Esophagus (tissue), 2 donors: ENCODE data around the gene KLK13. TPM values are rescaled to one million over a fixed set of nuclear protein-coding genes. Genes with fewer than 3 reads are reported as not detected.

Experiments used
- H3K27ac ChIP-seq, 2 donors: one replicate each; pipeline ENCODE4 v1.5.1; 2013; ENCODE audit warnings: low read depth in 2 of 2, mild to moderate bottlenecking in 2 of 2, inconsistent platforms in 1 of 2, low read length in 1 of 2, moderate library complexity in 1 of 2
- H3K27me3 ChIP-seq, 2 donors: one replicate each; pipeline ENCODE4 v1.6.1; 2013; ENCODE audit warnings: low read length in 2 of 2, control low read depth in 1 of 2, mild to moderate bottlenecking in 1 of 2; ENCODE audit not compliant: insufficient read depth in 2 of 2, control insufficient read depth in 1 of 2
- H3K36me3 ChIP-seq, 2 donors: one replicate each; pipeline ENCODE4 v1.6.1; 2013; ENCODE audit warnings: low read length in 1 of 2; ENCODE audit not compliant: control insufficient read depth in 2 of 2, insufficient read depth in 2 of 2
- H3K4me1 ChIP-seq, 2 donors: one replicate each; pipeline ENCODE4 v1.6.1; 2013; ENCODE audit warnings: low read length in 1 of 2; ENCODE audit not compliant: control insufficient read depth in 2 of 2, insufficient read depth in 2 of 2
- H3K4me3 ChIP-seq, 2 donors: one replicate each; pipeline ENCODE4 v1.5.1; 2013; ENCODE audit warnings: low read length in 2 of 2, mild to moderate bottlenecking in 2 of 2, low read depth in 1 of 2, moderate library complexity in 1 of 2
- H3K9me3 ChIP-seq, 2 donors: one replicate each; pipeline ENCODE4 v1.6.1; 2013; ENCODE audit warnings: mild to moderate bottlenecking in 2 of 2, low read depth in 1 of 2, low read length in 1 of 2, moderate library complexity in 1 of 2; ENCODE audit not compliant: control insufficient read depth in 2 of 2, insufficient read depth in 1 of 2
- WGBS, 2 donors: extraction: QIAGEN DNeasy Blood & Tissue Kit; methylation state at CpG; one replicate each; pipeline ENCODE4 v1.1.7; 2013; 5-methylcytosine and 5-hydroxymethylcytosine counted together
- polyA plus RNA-seq, 2 donors: library from polyadenylated mRNA; stranded (reverse); fragments of 200-250 nt; gene quantifications; one replicate each; pipeline ENCODE4 v1.2.3, GENCODE V29; 2013
- donor health status: healthy with polysubstance abuse.
- donor health status: Bipolar disorder and iron deficiency.

KLK13 gene
- polyA plus RNA-seq, 2 donors, result 406 to 1,038 TPM

DNA sequence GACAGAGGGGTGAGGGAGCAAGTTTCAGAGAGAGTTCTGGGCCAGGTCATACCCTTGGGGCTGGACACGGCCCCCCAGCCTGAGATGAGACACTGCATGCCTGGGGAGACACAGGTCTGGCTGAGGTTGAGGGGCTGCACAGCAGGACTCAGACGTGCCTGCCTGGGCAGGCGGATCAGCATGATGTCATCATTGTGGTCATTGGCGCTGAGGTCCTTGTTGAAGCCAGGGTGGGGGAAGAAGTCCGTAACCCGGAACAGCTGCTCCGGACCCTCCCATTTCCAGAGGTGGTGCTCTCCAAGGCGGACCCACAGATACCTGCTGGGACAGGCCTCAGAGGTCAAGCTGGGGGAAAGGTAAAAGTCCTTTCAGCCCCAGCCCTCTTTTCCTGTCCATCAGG is 58.5 kb downstream of the KLK13 start:
- WGBS, 2 donors, result 50% methylated on average over 8 of the region's 8 CpGs
- H3K4me3 ChIP-seq, result no peak overlapping the region
- H3K4me1 ChIP-seq, result peaks cover 0 to 6% of the 10 kb centered on the region in 2 donors
- no peaks in the 10 kb centered on the region for H3K27me3 ChIP-seq
- H3K27ac ChIP-seq, result no peak overlapping the region
- H3K9me3 ChIP-seq, result peaks cover 0 to 2% of the 10 kb centered on the region in 2 donors
- no peaks in the 10 kb centered on the region for H3K36me3 ChIP-seq

Other genes starting within 250 kb of the KLK13 start
- 1 to 10 TPM; 2.0 to 2.8 TPM for gene KLK1, start 241.3 kb downstream of the KLK13 start, polyA plus RNA-seq
- not detected for gene KLK15, start 231.5 kb downstream of the KLK13 start, polyA plus RNA-seq
- not detected for gene KLK3, start 210.2 kb downstream of the KLK13 start, polyA plus RNA-seq
- not detected for gene KLK2, start 191.7 kb downstream of the KLK13 start, polyA plus RNA-seq
- gene KLK4, start 153.7 kb downstream of the KLK13 start, polyA plus RNA-seq, result under 1 TPM; 0.06 to 0.18 TPM
- 10 to 100 TPM; 13.9 to 18.7 TPM for gene KLK5, start 112.1 kb downstream of the KLK13 start, polyA plus RNA-seq
- gene KLK6, start 95.5 kb downstream of the KLK13 start, polyA plus RNA-seq, result 10 to 100 TPM; 32.8 to 64.6 TPM
- 10 to 100 TPM; 36.4 to 96.4 TPM for gene KLK7, start 81.2 kb downstream of the KLK13 start, polyA plus RNA-seq
- 100 to 1,000 TPM; 226 to 261 TPM for gene KLK8, start 63.5 kb downstream of the KLK13 start, polyA plus RNA-seq
- gene KLK10, start 45.4 kb downstream of the KLK13 start, polyA plus RNA-seq, result 100 to 1,000 TPM; 223 to 304 TPM
- 100 to 1,000 TPM; 168 to 345 TPM for gene KLK11, start 38.5 kb downstream of the KLK13 start, polyA plus RNA-seq
- 100 to 1,000 TPM in 1 of 2 donors, 10 to 100 TPM in 1; 12.4 to 427 TPM for gene KLK12, start 30.1 kb downstream of the KLK13 start, polyA plus RNA-seq
- under 1 TPM; 0.09 to 0.31 TPM for gene KLK14, start 17.8 kb upstream of the KLK13 start, polyA plus RNA-seq
- gene CTU1, start 43.3 kb upstream of the KLK13 start, polyA plus RNA-seq, result 1 to 10 TPM; 3.3 TPM
- gene SIGLEC9, start 59.8 kb upstream of the KLK13 start, polyA plus RNA-seq, result under 1 TPM; 0.26 to 0.28 TPM
- gene SIGLEC7, start 77.2 kb upstream of the KLK13 start, polyA plus RNA-seq, result under 1 TPM; 0.12 to 0.18 TPM
- under 1 TPM; 0.66 to 0.69 TPM for gene CD33, start 160.0 kb upstream of the KLK13 start, polyA plus RNA-seq
- not detected for gene SIGLECL1, start 186.0 kb upstream of the KLK13 start, polyA plus RNA-seq
- gene IGLON5, start 246.6 kb upstream of the KLK13 start, polyA plus RNA-seq, result under 1 TPM; 0.15 to 0.22 TPM